Liver (tissue), 3 donors: ENCODE measurements around the gene TMIGD3.

Experiments
- ATF3 ChIP-seq: IDR thresholded peaks from 2 replicates; pipeline ENCODE4 v1.6.1; 2016; ENCODE audit warnings: antibody characterized with exemption
- CTCF ChIP-seq: fragments of 150-350 bp; IDR thresholded peaks from 2 replicates; pipeline ENCODE4 v1.5.1; 2017; ENCODE audit warnings: improper control_type of control experiment, low read depth, low read length; ENCODE audit not compliant: missing input control
- EGR1 ChIP-seq, 2 donors: IDR thresholded peaks; 2 replicates each; pipeline ENCODE4 v1.6.1; 2016 to 2018; ENCODE audit warnings: antibody characterized with exemption in 2 of 2, low read depth in 2 of 2
- FOXA1 ChIP-seq: IDR thresholded peaks from 2 replicates; pipeline ENCODE4 v1.6.1; 2016; ENCODE audit warnings: antibody characterized with exemption
- GABPA ChIP-seq, 2 donors: IDR thresholded peaks in 1 of 2; conservative IDR thresholded peaks in 1 of 2; 2 replicates each; pipeline ENCODE4 v1.6.1; 2016; ENCODE audit warnings: antibody characterized with exemption in 2 of 2, mild to moderate bottlenecking in 1 of 2, moderate library complexity in 1 of 2
- HNF4A ChIP-seq, 2 donors: conservative IDR thresholded peaks; 2 replicates each; pipeline ENCODE4 v1.6.1; 2016; ENCODE audit warnings: antibody characterized with exemption in 2 of 2, mild to moderate bottlenecking in 2 of 2
- HNF4G ChIP-seq: IDR thresholded peaks from 2 replicates; pipeline ENCODE4 v1.6.1; 2016; ENCODE audit warnings: antibody characterized with exemption
- JUND ChIP-seq, 2 donors: IDR thresholded peaks; 2 replicates each; pipeline ENCODE4 v1.6.1; 2016; ENCODE audit warnings: antibody characterized with exemption in 2 of 2
- RAD21 ChIP-seq, 2 donors: IDR thresholded peaks; 2 replicates each; pipeline ENCODE4 v1.6.1; 2016; ENCODE audit warnings: antibody characterized with exemption in 2 of 2, mild to moderate bottlenecking in 2 of 2
- SP1 ChIP-seq: IDR thresholded peaks from 2 replicates; pipeline ENCODE4 v1.6.1; 2018; ENCODE audit warnings: antibody characterized with exemption, mild to moderate bottlenecking
- TAF1 ChIP-seq: conservative IDR thresholded peaks from 2 replicates; pipeline ENCODE4 v1.6.1; 2016; ENCODE audit warnings: antibody characterized with exemption, mild to moderate bottlenecking
- YY1 ChIP-seq: IDR thresholded peaks from 2 replicates; pipeline ENCODE4 v1.6.1; 2016; ENCODE audit warnings: antibody characterized with exemption, mild to moderate bottlenecking
- TF ChIP-seq, protein P1 (sequence below): IDR thresholded peaks from 2 replicates; pipeline ENCODE4 v1.6.1; 2016; ENCODE audit warnings: antibody characterized with exemption, mild to moderate bottlenecking
- TF ChIP-seq, protein P2 (sequence below): IDR thresholded peaks from 2 replicates; pipeline ENCODE4 v1.6.1; 2016; ENCODE audit warnings: antibody characterized with exemption
- donor health status: healthy.
- donor health status: healthy.

DNA sequence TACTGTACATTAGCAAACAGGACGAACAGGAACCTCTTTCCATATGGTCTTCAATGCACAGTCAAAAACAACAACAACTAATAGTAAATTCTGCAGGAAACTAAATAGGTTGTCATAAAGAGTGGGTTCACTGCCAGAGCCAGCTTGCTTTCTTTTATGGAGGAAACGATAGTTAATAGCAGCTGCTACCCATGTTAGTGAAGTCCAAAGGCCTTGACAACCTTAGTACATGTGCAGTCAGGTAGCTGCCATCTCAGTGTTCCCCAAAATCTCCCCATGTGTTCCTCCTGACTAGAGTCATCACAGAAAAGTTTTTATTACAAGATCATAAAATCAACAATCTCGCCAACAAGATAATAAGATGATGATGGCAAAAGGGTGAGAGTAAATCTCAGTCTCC is 16.6 kb upstream of the TMIGD3 start:
- TF ChIP-seq, protein P1, sequence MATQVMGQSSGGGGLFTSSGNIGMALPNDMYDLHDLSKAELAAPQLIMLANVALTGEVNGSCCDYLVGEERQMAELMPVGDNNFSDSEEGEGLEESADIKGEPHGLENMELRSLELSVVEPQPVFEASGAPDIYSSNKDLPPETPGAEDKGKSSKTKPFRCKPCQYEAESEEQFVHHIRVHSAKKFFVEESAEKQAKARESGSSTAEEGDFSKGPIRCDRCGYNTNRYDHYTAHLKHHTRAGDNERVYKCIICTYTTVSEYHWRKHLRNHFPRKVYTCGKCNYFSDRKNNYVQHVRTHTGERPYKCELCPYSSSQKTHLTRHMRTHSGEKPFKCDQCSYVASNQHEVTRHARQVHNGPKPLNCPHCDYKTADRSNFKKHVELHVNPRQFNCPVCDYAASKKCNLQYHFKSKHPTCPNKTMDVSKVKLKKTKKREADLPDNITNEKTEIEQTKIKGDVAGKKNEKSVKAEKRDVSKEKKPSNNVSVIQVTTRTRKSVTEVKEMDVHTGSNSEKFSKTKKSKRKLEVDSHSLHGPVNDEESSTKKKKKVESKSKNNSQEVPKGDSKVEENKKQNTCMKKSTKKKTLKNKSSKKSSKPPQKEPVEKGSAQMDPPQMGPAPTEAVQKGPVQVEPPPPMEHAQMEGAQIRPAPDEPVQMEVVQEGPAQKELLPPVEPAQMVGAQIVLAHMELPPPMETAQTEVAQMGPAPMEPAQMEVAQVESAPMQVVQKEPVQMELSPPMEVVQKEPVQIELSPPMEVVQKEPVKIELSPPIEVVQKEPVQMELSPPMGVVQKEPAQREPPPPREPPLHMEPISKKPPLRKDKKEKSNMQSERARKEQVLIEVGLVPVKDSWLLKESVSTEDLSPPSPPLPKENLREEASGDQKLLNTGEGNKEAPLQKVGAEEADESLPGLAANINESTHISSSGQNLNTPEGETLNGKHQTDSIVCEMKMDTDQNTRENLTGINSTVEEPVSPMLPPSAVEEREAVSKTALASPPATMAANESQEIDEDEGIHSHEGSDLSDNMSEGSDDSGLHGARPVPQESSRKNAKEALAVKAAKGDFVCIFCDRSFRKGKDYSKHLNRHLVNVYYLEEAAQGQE, result no peak
- no peak for TF ChIP-seq CTCF
- TF ChIP-seq TAF1, result no peak
- TF ChIP-seq, protein P2, sequence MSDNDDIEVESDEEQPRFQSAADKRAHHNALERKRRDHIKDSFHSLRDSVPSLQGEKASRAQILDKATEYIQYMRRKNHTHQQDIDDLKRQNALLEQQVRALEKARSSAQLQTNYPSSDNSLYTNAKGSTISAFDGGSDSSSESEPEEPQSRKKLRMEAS, result no peak
- TF ChIP-seq YY1, result no peak
- TF ChIP-seq SP1, result no peak
- TF ChIP-seq RAD21 (IDR thresholded peaks at IDR 0.05), result no peak
- TF ChIP-seq FOXA1, result no peak
- no peak for TF ChIP-seq EGR1 (IDR thresholded peaks at IDR 0.05; ENCODE audit: low read depth in 2 of 2)
- no peak for TF ChIP-seq ATF3
- no peak for TF ChIP-seq HNF4A (conservative IDR thresholded peaks at IDR 0.05)
- no peak for TF ChIP-seq JUND (IDR thresholded peaks at IDR 0.05)
- TF ChIP-seq GABPA (IDR thresholded peaks at IDR 0.05 in 1 of 2, conservative IDR thresholded peaks at IDR 0.05 in 1 of 2), result no peak
- no peak for TF ChIP-seq HNF4G
